Glutamatergic neuron (in vitro differentiated cells): Measurements from ENCODE around the gene GSTO2. TPM values are rescaled to one million over a fixed set of nuclear protein-coding genes. Genes with fewer than 3 reads are reported as not detected.

Source experiments
- DNase-seq: peaks from one replicate; pipeline ENCODE4 v3.0.0; 2022
- H3K27ac Mint-ChIP-seq: one replicate; pipeline ENCODE4 v1.8.0; 2020; ENCODE audit warnings: mild to moderate bottlenecking, mixed read lengths, inconsistent platforms; ENCODE audit not compliant: unreplicated experiment
- H3K27me3 Mint-ChIP-seq: one replicate; pipeline ENCODE4 v1.8.0; 2020; ENCODE audit warnings: mild to moderate bottlenecking, moderate library complexity, mixed read lengths, inconsistent platforms; ENCODE audit not compliant: unreplicated experiment
- H3K36me3 Mint-ChIP-seq: one replicate; pipeline ENCODE4 v1.8.0; 2020; ENCODE audit warnings: mild to moderate bottlenecking, mixed read lengths, inconsistent platforms; ENCODE audit not compliant: unreplicated experiment
- H3K4me1 Mint-ChIP-seq: one replicate; pipeline ENCODE4 v1.8.0; 2020; ENCODE audit warnings: mild to moderate bottlenecking, low read depth, mixed read lengths, inconsistent platforms; ENCODE audit not compliant: unreplicated experiment
- H3K4me3 Mint-ChIP-seq: one replicate; pipeline ENCODE4 v1.8.0; 2020; ENCODE audit warnings: mild to moderate bottlenecking, mixed read lengths, inconsistent platforms; ENCODE audit not compliant: unreplicated experiment
- H3K9me3 Mint-ChIP-seq: one replicate; pipeline ENCODE4 v1.8.0; 2020; ENCODE audit warnings: mild to moderate bottlenecking, moderate library complexity, mixed read lengths, inconsistent platforms; ENCODE audit not compliant: unreplicated experiment
- CTCF ChIP-seq: fragments of 200-600 bp; sonication (generic); IDR thresholded peaks from one replicate; pipeline ENCODE4 v1.5.0; 2021; ENCODE audit not compliant: partially characterized antibody, unreplicated experiment
- total RNA-seq: library from RNA; stranded (reverse); fragmentation: NEBNext Ultra II Directional; extraction: Animal tissue kit (Norgen Biotek cat#: 25700); gene quantifications from one replicate; pipeline ENCODE4 v1.2.1, GENCODE V29; 2021; ENCODE audit not compliant: unreplicated experiment

The GSTO2 gene
- total RNA-seq, 1 donor from 2014 or later: 2.0 TPM

- no peak overlapping the region for H3K27ac Mint-ChIP-seq
- no peak overlapping the region for H3K4me3 Mint-ChIP-seq
- DNase-seq: no peak
- TF ChIP-seq CTCF: no peak
- peaks cover 1% of the 10 kb centered on the region for H3K27me3 Mint-ChIP-seq
- peaks cover 23% of the 10 kb centered on the region for H3K4me1 Mint-ChIP-seq
- H3K9me3 Mint-ChIP-seq: peaks cover 9% of the 10 kb centered on the region
- H3K36me3 Mint-ChIP-seq: peaks cover 5% of the 10 kb centered on the region
Measured at GRCh38 chr10:104314591-104315485, 45.9 kb downstream of the GSTO2 start.

- no peak for TF ChIP-seq CTCF
- DNase-seq: no peak
- H3K9me3 Mint-ChIP-seq: peaks cover 12% of the 10 kb centered on the region
- peaks cover 3% of the 10 kb centered on the region for H3K27me3 Mint-ChIP-seq
- H3K4me1 Mint-ChIP-seq: peaks cover 28% of the 10 kb centered on the region
- no peak overlapping the region for H3K4me3 Mint-ChIP-seq
- no peak overlapping the region for H3K27ac Mint-ChIP-seq
- H3K36me3 Mint-ChIP-seq: peaks cover 5% of the 10 kb centered on the region
Measured at GRCh38 chr10:104315486-104315921, 46.5 kb downstream of the GSTO2 start.

- Mint-ChIP-seq H3K27ac (no peak overlapping the region), H3K4me3 (no peak overlapping the region), H3K36me3 (peaks cover 5% of the 10 kb centered on the region), H3K27me3 (peaks cover 5% of the 10 kb centered on the region), H3K4me1 (peaks cover 30% of the 10 kb centered on the region), H3K9me3 (peaks cover 13% of the 10 kb centered on the region)
- DNase-seq: no peak
- no peak for TF ChIP-seq CTCF
Measured at GRCh38 chr10:104316321-104317099, 47.5 kb downstream of the GSTO2 start.

GRCh38 chr10:104317269-104317710 lies 48.3 kb downstream of the GSTO2 start:
- Mint-ChIP-seq H3K27me3 (peaks cover 5% of the 10 kb centered on the region), H3K27ac (peak overlapping the region; percentile 26), H3K4me1 (peaks cover 38% of the 10 kb centered on the region)

More at GRCh38 chr10:104317269-104317710, 48.3 kb downstream of the GSTO2 start:
- no peak for TF ChIP-seq CTCF
- Mint-ChIP-seq H3K4me3 (no peak overlapping the region), H3K36me3 (peaks cover 5% of the 10 kb centered on the region), H3K9me3 (peaks cover 14% of the 10 kb centered on the region)
- no peak for DNase-seq
